GM12878 (cell line): Measurements from ENCODE around the gene CAMTA1. TPM values are rescaled to one million over a fixed set of nuclear protein-coding genes. Genes with fewer than 3 reads are reported as not detected.

Experiments used
- ATAC-seq: fragments of 200-7000 bp; cut with Tn5 transposase; 3 replicates; pipeline ENCODE4 v1.9.1; 2020; ENCODE audit warnings: mild to moderate bottlenecking, moderate library complexity
- BruUV-seq: library from RNA; stranded (reverse); fragments of 400-500 nt; replicated peaks from 2 replicates; lab custom pipeline; 2021; lab: Mats Ljungman, UMichigan
- CTCF ChIA-PET: fragments of 300-600 bp; sonication (Branson Sonifier 250); formaldehyde crosslinking; extraction: SDS; loops from one replicate; lab custom pipeline; 2021; ENCODE audit warnings: inconsistent platforms; lab: Yijun Ruan, JAX
- POLR2A ChIA-PET: fragments of 350-600 bp; formaldehyde crosslinking; extraction: SDS; loops from one replicate; lab custom pipeline; 2021; ENCODE audit warnings: inconsistent platforms; lab: Charles Lee
- RAD21 ChIA-PET: fragments of 300-600 bp; sonication (Branson Sonifier 250); formaldehyde crosslinking; loops from one replicate; lab custom pipeline; 2023; ENCODE audit warnings: antibody characterized with exemption; ENCODE audit not compliant: unreplicated experiment; lab: Charles Lee
- SMC1A ChIA-PET: fragments of 300-600 bp; sonication (Branson Sonifier 250); formaldehyde crosslinking; loops from one replicate; lab custom pipeline; 2023; ENCODE audit not compliant: unreplicated experiment, uncharacterized antibody; lab: Charles Lee
- DNase-seq: peaks from one replicate; pipeline ENCODE4 v3.0.0-alpha.2; 2011; ENCODE audit warnings: low read depth, low spot score
- FAIRE-seq: peaks from 3 replicates; lab custom pipeline; 2011; peaks lifted over from hg19 to GRCh38; lab: Jason Lieb, UNC
- H2AFZ ChIP-seq: 2 replicates; pipeline ENCODE4 v1.6.0; 2011; ENCODE audit warnings: low read depth, low read length, control low read depth; ENCODE audit not compliant: control insufficient read depth
- H3K27ac ChIP-seq: 2 replicates; pipeline ENCODE4 v1.5.1; 2011; ENCODE audit warnings: control low read depth; ENCODE audit not compliant: control insufficient read depth, insufficient read depth
- H3K27me3 ChIP-seq, 2 experiments: replicated peaks in 1 of 2; 2 replicates each; pipeline versions ENCODE4 v1.6.0 to v1.6.1; 2011; ENCODE audit warnings: low read length in 1 of 2; ENCODE audit not compliant: control insufficient read depth in 2 of 2, insufficient read depth in 2 of 2
- H3K36me3 ChIP-seq, 2 experiments: 2 replicates each; pipeline ENCODE4 v1.5.1; 2011; ENCODE audit warnings: low read length in 1 of 2; ENCODE audit not compliant: control insufficient read depth in 2 of 2, insufficient read depth in 2 of 2
- H3K4me1 ChIP-seq: 2 replicates; pipeline ENCODE4 v1.6.1; 2011; ENCODE audit warnings: mild to moderate bottlenecking, low read length, moderate library complexity, mixed read lengths; ENCODE audit not compliant: control insufficient read depth, insufficient read depth
- H3K4me2 ChIP-seq: 2 replicates; pipeline ENCODE4 v1.6.0; 2011; ENCODE audit warnings: control low read depth; ENCODE audit not compliant: control insufficient read depth, insufficient read depth
- H3K4me3 ChIP-seq: fragments of 200-600 bp; sonication (generic); 2 replicates; pipeline ENCODE4 v1.5.1; 2016
- H3K79me2 ChIP-seq: 2 replicates; pipeline ENCODE4 v1.6.0; 2011; ENCODE audit warnings: low read length; ENCODE audit not compliant: control insufficient read depth, insufficient read depth
- H3K9ac ChIP-seq: 2 replicates; pipeline ENCODE4 v1.8.0; 2011; ENCODE audit warnings: low read length, control low read depth, mixed read lengths; ENCODE audit not compliant: control insufficient read depth, insufficient read depth
- H3K9me3 ChIP-seq: replicated peaks from 3 replicates; pipeline ENCODE4 v1.5.1; 2011; ENCODE audit warnings: mild to moderate bottlenecking, low read length; ENCODE audit not compliant: control insufficient read depth, insufficient read depth
- H4K20me1 ChIP-seq: 2 replicates; pipeline ENCODE4 v1.6.0; 2011; ENCODE audit not compliant: control insufficient read depth, insufficient read depth
- BACH1 ChIP-seq: fragments of 450-650 bp; IDR thresholded peaks from 2 replicates; pipeline ENCODE4 v1.6.1; 2017; ENCODE audit warnings: mild to moderate bottlenecking, borderline replicate concordance
- BRCA1 ChIP-seq: IDR thresholded peaks from 2 replicates; pipeline ENCODE4 v1.6.1; 2011; ENCODE audit warnings: low read depth, low read length, improper control_type of control experiment
- CREB1 ChIP-seq: IDR thresholded peaks from 2 replicates; pipeline ENCODE4 v1.6.1; 2012; ENCODE audit warnings: low read depth, mild to moderate bottlenecking, inconsistent platforms
- FOXM1 ChIP-seq: IDR thresholded peaks from 2 replicates; pipeline ENCODE4 v1.6.1; 2012; ENCODE audit warnings: low read depth, mild to moderate bottlenecking, inconsistent platforms, low read length, moderate library complexity
- IKZF2 ChIP-seq, 2 experiments: fragments of 450-650 bp; IDR thresholded peaks; 2 replicates each; pipeline ENCODE4 v1.6.1; 2017; ENCODE audit warnings: mild to moderate bottlenecking in 2 of 2, moderate library complexity in 2 of 2
- NR2C1 ChIP-seq: fragments of 450-650 bp; IDR thresholded peaks from 2 replicates; pipeline ENCODE4 v1.6.1; 2017; ENCODE audit warnings: antibody characterized with exemption, mild to moderate bottlenecking, moderate library complexity
- NR2F1 ChIP-seq: fragments of 450-650 bp; conservative IDR thresholded peaks from 2 replicates; pipeline ENCODE4 v1.6.1; 2017; ENCODE audit warnings: mild to moderate bottlenecking
- NRF1 ChIP-seq: conservative IDR thresholded peaks from 2 replicates; pipeline ENCODE4 v1.6.1; 2011; ENCODE audit warnings: mild to moderate bottlenecking, low read depth, low read length, improper control_type of control experiment
- PML ChIP-seq: IDR thresholded peaks from 2 replicates; pipeline ENCODE4 v1.6.1; 2012; ENCODE audit warnings: low read length, inconsistent platforms
- RB1 ChIP-seq: fragments of 450-650 bp; formaldehyde crosslinking; IDR thresholded peaks from 2 replicates; pipeline ENCODE4 v1.6.1; 2017; ENCODE audit warnings: mild to moderate bottlenecking, borderline replicate concordance
- RBBP5 ChIP-seq: fragments of 200-600 bp; sonication (generic); conservative IDR thresholded peaks from 2 replicates; pipeline ENCODE4 v1.6.1; 2016
- SIN3A ChIP-seq: IDR thresholded peaks from 2 replicates; pipeline ENCODE4 v1.6.1; 2012; ENCODE audit warnings: low read depth, low read length, improper control_type of control experiment
- SREBF2 ChIP-seq: IDR thresholded peaks from 2 replicates; pipeline ENCODE4 v1.6.1; 2012; ENCODE audit warnings: mild to moderate bottlenecking, low read length
- TAF1 ChIP-seq: IDR thresholded peaks from 2 replicates; pipeline ENCODE4 v1.6.1; 2011; ENCODE audit warnings: mild to moderate bottlenecking, low read depth, low read length, borderline replicate concordance
- TCF12 ChIP-seq: IDR thresholded peaks from 2 replicates; pipeline ENCODE4 v1.6.1; 2011; ENCODE audit warnings: low read depth, mild to moderate bottlenecking, low read length
- ZBTB11 ChIP-seq: fragments of 450-650 bp; formaldehyde crosslinking; IDR thresholded peaks from 2 replicates; pipeline ENCODE4 v1.5.0; 2022; ENCODE audit warnings: mild to moderate bottlenecking, missing genetic modification characterization
- ZNF687 ChIP-seq: fragments of 450-650 bp; IDR thresholded peaks from 2 replicates; pipeline ENCODE4 v1.6.1; 2017; ENCODE audit warnings: mild to moderate bottlenecking, moderate library complexity
- WGBS: methylation state at CpG from one replicate; pipeline ENCODE4 v1.1.6; 2016; ENCODE audit warnings: low lambda C conversion rate; ENCODE audit not compliant: insufficient replicate concordance, insufficient coverage; ENCODE audit errors: missing lambda C conversion rate; 5-methylcytosine and 5-hydroxymethylcytosine counted together
- in situ Hi-C: fragments of 300-500 bp; cut with MboI; formaldehyde crosslinking; loops from 9 replicates; pipeline ENCODE4 v1.14.3; 2018; ENCODE audit warnings: mixed read lengths
- intact Hi-C: fragments of 100-400 bp; cut with micrococcal nuclease; formaldehyde crosslinking; loops from one replicate; pipeline ENCODE4 v1.14.2; 2022; ENCODE audit not compliant: unreplicated experiment
- polyA plus RNA-seq, 11 experiments: library from polyadenylated mRNA; depleted of rRNA in 4 of 11; unstranded in 6 of 11; stranded (reverse) in 5 of 11; fragments of >200 nt; fragmentation: Nextera tagmentation in 4 of 11; fragmentation: Illumina TruSeq in 1 of 11; extraction: Ambion mirVana in 4 of 11; extraction: Trizol in 1 of 11; gene quantifications; 1 replicate in 1 of 11; 2 replicates in 10 of 11; pipeline versions ENCODE4 v1.2.1 to v1.2.3, GENCODE V29; 2011 to 2016; ENCODE audit warnings: inconsistent platforms in 2 of 11, missing spikeins in 2 of 11, low read depth in 1 of 11
- total RNA-seq, 4 experiments: library from RNA; depleted of rRNA in 3 of 4; stranded (reverse); fragments of >200 nt in 3 of 4; fragmentation: Illumina TruSeq in 1 of 4; extraction: Trizol in 1 of 4; gene quantifications; 2 replicates each; pipeline versions ENCODE4 v1.2.1 to v1.2.3, GENCODE V29; 2013 to 2021

Gene CAMTA1
- total and polyA plus RNA-seq, 10 of the 15 experiments (the other 5 are each of a cell fraction or from before 2014, with no cell fraction given) = 37.7 to 148 (median 76.4) TPM

- intact Hi-C loops = no loop called here
- ATAC-seq = no peak
Measured at GRCh38 chr1:7085521-7085920, 300.3 kb downstream of the CAMTA1 start.

More at GRCh38 chr1:7085521-7085920, 300.3 kb downstream of the CAMTA1 start:
- CTCF ChIA-PET = interaction anchor here (1.7 kb wide), 1 partner anchor 15 kb away, joined by 5 read pairs; no protein-coding TSS in a partner anchor
- Histone ChIP-seq H4K20me1 (no peaks in the 10 kb centered on the region), H3K9ac (no peak overlapping the region), H3K4me1 (no peaks in the 10 kb centered on the region), H2AFZ (no peak overlapping the region), H3K36me3 (no peaks in the 10 kb centered on the region), H3K27me3 (no peaks in the 10 kb centered on the region; a peak in 2 of 4 replicates), H3K9me3 (no peaks in the 10 kb centered on the region; the same call in 2 of the 3 replicates), H3K27ac (no peak overlapping the region), H3K4me2 (no peak overlapping the region), H3K4me3 (no peak overlapping the region), H3K79me2 (no peaks in the 10 kb centered on the region)
- RAD21 ChIA-PET = no interaction called here
- in situ Hi-C loops = no loop called here
- no peak for DNase-seq
- BruUV-seq = no TSS peak
- POLR2A ChIA-PET = no interaction called here
- 0% methylated on average over 6 of the region's 6 CpGs for WGBS
- no peak for TF ChIP-seq RBBP5
- no peak for TF ChIP-seq RB1
- TF ChIP-seq TAF1 = no peak
- no peak for TF ChIP-seq BRCA1
- TF ChIP-seq IKZF2 (IDR thresholded peaks at IDR 0.05) = no peak
- TF ChIP-seq SIN3A = no peak
- no peak for TF ChIP-seq NRF1
- no peak for TF ChIP-seq SREBF2
- no peak for TF ChIP-seq CREB1
- TF ChIP-seq NR2C1 = no peak
- TF ChIP-seq FOXM1 = no peak
- TF ChIP-seq TCF12 = no peak
- TF ChIP-seq BACH1 = no peak
- no peak for TF ChIP-seq ZNF687
- TF ChIP-seq ZBTB11 (CRISPR knock-in tag) = no peak
- TF ChIP-seq NR2F1 = no peak
- no peak for TF ChIP-seq PML
- no peak for FAIRE-seq
- SMC1A ChIA-PET = no interaction called here
